ENCODE results near the gene PSMD9. TPM values are rescaled to one million over a fixed set of nuclear protein-coding genes. Genes with fewer than 3 reads are reported as not detected.
A peak's percentile ranks its signal among the peaks of the same experiment; 100 is the strongest.

PSMD9 gene
- total and polyA plus RNA-seq, 8 donors = 39.3 to 53.8 (median 45.4) TPM

DNA sequence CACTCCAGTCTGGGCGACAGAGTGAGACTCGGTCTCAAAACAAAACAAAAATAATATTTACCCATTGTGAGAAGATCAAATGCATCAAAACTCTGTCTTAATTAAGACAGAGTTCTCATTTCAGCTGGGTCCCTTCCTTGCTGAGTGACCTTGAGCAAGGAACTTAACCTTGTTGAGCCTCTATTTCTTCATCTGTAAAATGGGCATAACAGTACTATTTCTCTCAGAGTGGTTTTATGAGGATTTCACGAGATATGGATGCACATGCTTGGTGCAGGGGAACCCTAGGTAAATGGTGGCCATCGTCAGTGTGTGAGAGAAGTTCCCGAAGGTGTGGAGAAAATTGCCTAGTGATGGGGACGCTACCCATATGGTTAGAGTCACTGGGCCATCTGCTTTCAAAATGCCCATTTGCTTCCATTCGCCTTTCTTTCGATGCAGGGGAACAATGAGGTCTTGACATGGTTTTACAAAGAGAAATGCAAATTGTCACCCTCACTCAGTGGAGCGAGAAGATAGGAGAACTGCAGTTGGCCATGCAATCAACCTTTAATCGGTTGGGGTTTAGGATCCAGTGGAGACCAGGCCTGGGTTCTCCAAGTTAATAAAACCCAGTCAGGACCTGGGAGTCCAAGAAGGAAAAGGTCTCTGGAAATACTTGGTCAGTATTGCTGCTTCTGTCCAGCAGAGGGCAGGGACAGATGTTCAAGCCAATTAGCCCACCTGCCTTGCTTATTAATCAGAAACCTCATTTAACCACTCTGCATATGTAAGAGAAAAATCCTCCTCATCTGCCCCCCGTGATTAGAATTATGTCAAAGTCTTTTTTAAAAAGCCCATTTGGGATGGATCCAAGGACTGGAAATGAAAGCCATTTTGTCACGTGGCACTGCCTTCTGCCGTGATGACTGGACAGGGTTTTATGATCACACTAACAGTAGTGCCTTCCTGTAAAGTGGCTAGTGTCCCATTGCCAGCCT is 67.0 kb downstream of the PSMD9 start:
- ATAC-seq (peak; percentile 58), DNase-seq (no peak)
- no peaks in the 10 kb centered on the region for H3K4me1 ChIP-seq
- no peaks in the 10 kb centered on the region for H3K9me3 ChIP-seq
- peaks cover 0 to 8% of the 10 kb centered on the region in 2 donors for H3K27me3 ChIP-seq
- TF ChIP-seq, protein P1, sequence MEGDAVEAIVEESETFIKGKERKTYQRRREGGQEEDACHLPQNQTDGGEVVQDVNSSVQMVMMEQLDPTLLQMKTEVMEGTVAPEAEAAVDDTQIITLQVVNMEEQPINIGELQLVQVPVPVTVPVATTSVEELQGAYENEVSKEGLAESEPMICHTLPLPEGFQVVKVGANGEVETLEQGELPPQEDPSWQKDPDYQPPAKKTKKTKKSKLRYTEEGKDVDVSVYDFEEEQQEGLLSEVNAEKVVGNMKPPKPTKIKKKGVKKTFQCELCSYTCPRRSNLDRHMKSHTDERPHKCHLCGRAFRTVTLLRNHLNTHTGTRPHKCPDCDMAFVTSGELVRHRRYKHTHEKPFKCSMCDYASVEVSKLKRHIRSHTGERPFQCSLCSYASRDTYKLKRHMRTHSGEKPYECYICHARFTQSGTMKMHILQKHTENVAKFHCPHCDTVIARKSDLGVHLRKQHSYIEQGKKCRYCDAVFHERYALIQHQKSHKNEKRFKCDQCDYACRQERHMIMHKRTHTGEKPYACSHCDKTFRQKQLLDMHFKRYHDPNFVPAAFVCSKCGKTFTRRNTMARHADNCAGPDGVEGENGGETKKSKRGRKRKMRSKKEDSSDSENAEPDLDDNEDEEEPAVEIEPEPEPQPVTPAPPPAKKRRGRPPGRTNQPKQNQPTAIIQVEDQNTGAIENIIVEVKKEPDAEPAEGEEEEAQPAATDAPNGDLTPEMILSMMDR (IDR thresholded peaks at IDR 0.05) = peak; percentile 9 to 31
- H3K4me3 ChIP-seq = no peak overlapping the region
- intact Hi-C loops (cut with DNase I) = no loop called here
- no peak overlapping the region for H3K27ac ChIP-seq
- H3K36me3 ChIP-seq = no peaks in the 10 kb centered on the region

GRCh38 chr12:121957861-121958515 is 69.4 kb downstream of the PSMD9 start:
- intact Hi-C loops (cut with DNase I) = no loop called here

GRCh38 chr12:121958541-121959240 is 70.1 kb downstream of the PSMD9 start:
- DNase-seq (no peak), ATAC-seq (no peak)
- H3K27ac ChIP-seq = no peak overlapping the region
- H3K9me3 ChIP-seq = no peaks in the 10 kb centered on the region
- intact Hi-C loops (cut with DNase I) = no loop called here
- TF ChIP-seq, protein P1 (IDR thresholded peaks at IDR 0.05) = no peak
- H3K4me3 ChIP-seq = no peak overlapping the region
- H3K27me3 ChIP-seq = peaks cover 0 to 8% of the 10 kb centered on the region in 2 donors
- no peaks in the 10 kb centered on the region for H3K36me3 ChIP-seq
- no peaks in the 10 kb centered on the region for H3K4me1 ChIP-seq

More at GRCh38 chr12:121957861-121958515, 69.4 kb downstream of the PSMD9 start:
- TF ChIP-seq, protein P1 (IDR thresholded peaks at IDR 0.05) = no peak
- no peaks in the 10 kb centered on the region for H3K4me1 ChIP-seq
- peaks cover 0 to 8% of the 10 kb centered on the region in 2 donors for H3K27me3 ChIP-seq
- no peak overlapping the region for H3K4me3 ChIP-seq
- DNase-seq (no peak), ATAC-seq (no peak)
- H3K9me3 ChIP-seq = no peaks in the 10 kb centered on the region
- no peak overlapping the region for H3K27ac ChIP-seq
- H3K36me3 ChIP-seq = no peaks in the 10 kb centered on the region

DNA sequence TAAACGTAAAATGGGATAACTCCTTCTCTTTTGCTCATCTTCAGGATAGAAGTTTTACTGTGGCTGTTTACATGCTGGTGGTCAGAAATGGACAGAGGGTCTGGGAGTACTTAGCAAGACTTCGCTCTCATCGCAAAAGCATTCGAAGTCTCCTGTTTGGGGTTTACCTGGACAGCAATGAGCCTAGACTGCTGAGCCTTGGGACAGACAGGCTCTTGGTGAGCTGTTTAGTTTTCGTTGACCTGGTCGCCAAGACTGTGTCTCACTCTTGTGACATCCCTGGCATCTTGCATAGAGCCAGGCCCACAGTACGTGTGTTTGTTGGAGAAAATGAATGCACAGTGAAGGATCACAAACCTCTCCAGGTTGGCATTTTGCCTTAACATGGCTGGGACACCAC is 72.0 kb downstream of the PSMD9 start:
- no peak for DNase-seq
- intact Hi-C loops (cut with DNase I) = no loop called here
- TF ChIP-seq, protein P1 (IDR thresholded peaks at IDR 0.05) = no peak

More for the DNA sequence above, 72.0 kb downstream of the PSMD9 start:
- H3K4me1 ChIP-seq = no peaks in the 10 kb centered on the region
- H3K4me3 ChIP-seq = no peak overlapping the region
- ATAC-seq = no peak
- H3K36me3 ChIP-seq = no peaks in the 10 kb centered on the region
- H3K27me3 ChIP-seq = no peaks in the 10 kb centered on the region
- no peak overlapping the region for H3K27ac ChIP-seq
- H3K9me3 ChIP-seq = no peaks in the 10 kb centered on the region
